Endothelial cell of umbilical vein (primary cell): ENCODE data around the gene COL18A1. TPM values are rescaled to one million over a fixed set of nuclear protein-coding genes. Genes with fewer than 3 reads are reported as not detected.

Source experiments
- BruUV-seq: library from RNA; stranded (reverse); fragments of 400-500 nt; replicated peaks from 2 replicates; lab custom pipeline; 2021; lab: Mats Ljungman, UMichigan
- CTCF ChIA-PET: fragments of 300-600, 350-600 bp; sonication (Branson Sonifier 250); formaldehyde crosslinking; loops from one replicate; lab custom pipeline; 2021; ENCODE audit warnings: antibody characterized with exemption, inconsistent platforms; lab: Charles Lee
- POLR2A ChIA-PET: fragments of 300-600, 350-600 bp; sonication (Branson Sonifier 250); formaldehyde crosslinking; loops from one replicate; lab custom pipeline; 2021; ENCODE audit warnings: antibody characterized with exemption, inconsistent platforms; lab: Charles Lee
- DNase-seq: peaks from one replicate; pipeline ENCODE4 v3.0.0-alpha.2; 2011; ENCODE audit warnings: low read depth, low spot score
- FAIRE-seq: peaks from 2 replicates; lab custom pipeline; 2011; peaks lifted over from hg19 to GRCh38; lab: Jason Lieb, UNC
- H2AFZ ChIP-seq: 2 replicates; pipeline ENCODE4 v1.6.0; 2012; ENCODE audit warnings: low read depth, low read length, control low read depth, inconsistent platforms
- H3K27ac ChIP-seq: 2 replicates; pipeline ENCODE4 v1.5.1; 2011; ENCODE audit warnings: low read depth, mild to moderate bottlenecking, control low read depth, low read length, moderate library complexity; ENCODE audit not compliant: insufficient read depth
- H3K27me3 ChIP-seq, 2 experiments: 2 replicates each; pipeline versions ENCODE4 v1.6.0 to v1.6.1; 2011; ENCODE audit warnings: low read length in 2 of 2, mixed read lengths in 1 of 2; ENCODE audit not compliant: control insufficient read depth in 2 of 2, insufficient read depth in 2 of 2
- H3K36me3 ChIP-seq, 2 experiments: 2 replicates in 1 of 2; 3 replicates in 1 of 2; pipeline ENCODE4 v1.5.1; 2011; ENCODE audit warnings: low read length in 2 of 2, mild to moderate bottlenecking in 1 of 2, moderate library complexity in 1 of 2; ENCODE audit not compliant: control insufficient read depth in 2 of 2, insufficient read depth in 2 of 2; ENCODE audit errors: extremely low read depth in 1 of 2
- H3K4me1 ChIP-seq: 3 replicates; pipeline ENCODE4 v1.5.1; 2011; ENCODE audit warnings: mild to moderate bottlenecking, low read length; ENCODE audit not compliant: control insufficient read depth, insufficient read depth; ENCODE audit errors: extremely low read depth
- H3K4me2 ChIP-seq: 2 replicates; pipeline ENCODE4 v1.6.1; 2011; ENCODE audit warnings: low read length, control low read depth, mixed read lengths; ENCODE audit not compliant: insufficient read depth
- H3K4me3 ChIP-seq, 3 experiments: fragments of 200-600 bp in 1 of 3; sonication (generic), shearing (Covaris generic) in 1 of 3; replicated peaks in 1 of 3; 2 replicates each; pipeline ENCODE4 v1.5.1; 2011 to 2016; ENCODE audit warnings: control low read depth in 3 of 3, low read length in 3 of 3, mild to moderate bottlenecking in 2 of 3, inconsistent platforms in 1 of 3, low read depth in 1 of 3, moderate library complexity in 1 of 3; ENCODE audit not compliant: insufficient read depth in 1 of 3
- H3K79me2 ChIP-seq: 2 replicates; pipeline ENCODE4 v1.6.0; 2012; ENCODE audit warnings: low read length, inconsistent platforms; ENCODE audit not compliant: control insufficient read depth, insufficient read depth
- H3K9ac ChIP-seq: replicated peaks from 2 replicates; pipeline ENCODE3; 2011; ENCODE audit warnings: low read length, control low read depth; ENCODE audit not compliant: insufficient read depth; ENCODE audit errors: extremely low read depth
- H3K9me1 ChIP-seq: replicated peaks from 3 replicates; pipeline ENCODE4 v1.6.0; 2011; ENCODE audit warnings: mild to moderate bottlenecking, low read length; ENCODE audit not compliant: control insufficient read depth, insufficient read depth; ENCODE audit errors: extremely low read depth
- H3K9me3 ChIP-seq: replicated peaks from 2 replicates; pipeline ENCODE4 v1.5.1; 2012; ENCODE audit warnings: low read length, inconsistent platforms; ENCODE audit not compliant: control insufficient read depth, insufficient read depth
- H4K20me1 ChIP-seq: replicated peaks from 2 replicates; pipeline ENCODE3; 2011; ENCODE audit warnings: mild to moderate bottlenecking, low read length; ENCODE audit not compliant: control insufficient read depth, insufficient read depth; ENCODE audit errors: extremely low read depth
- EZH2 ChIP-seq: IDR thresholded peaks from 2 replicates; pipeline ENCODE4 v1.6.1; 2012; ENCODE audit warnings: borderline replicate concordance, low read depth, mild to moderate bottlenecking, moderate library complexity, low read length, inconsistent platforms; ENCODE audit not compliant: severe bottlenecking
- FOS ChIP-seq: IDR thresholded peaks from 2 replicates; pipeline ENCODE4 v1.6.1; 2011; ENCODE audit warnings: mild to moderate bottlenecking, low read length, moderate library complexity, borderline replicate concordance; ENCODE audit not compliant: insufficient read depth
- GATA2 ChIP-seq: IDR thresholded peaks from 2 replicates; pipeline ENCODE4 v1.7.0; 2011; ENCODE audit warnings: low read depth, mild to moderate bottlenecking, moderate library complexity, mixed read lengths, low read length; ENCODE audit not compliant: insufficient read length, insufficient read depth
- JUN ChIP-seq: IDR thresholded peaks from 2 replicates; pipeline ENCODE4 v1.6.1; 2011; ENCODE audit warnings: borderline replicate concordance, low read depth; ENCODE audit not compliant: insufficient read length, insufficient read depth
- MAX ChIP-seq: IDR thresholded peaks from 2 replicates; pipeline ENCODE4 v1.6.1; 2011; ENCODE audit not compliant: insufficient read depth, insufficient read length
- MYC ChIP-seq: IDR thresholded peaks from one replicate; pipeline ENCODE4 v1.6.1; 2011; ENCODE audit warnings: mild to moderate bottlenecking, low read depth, low read length
- POLR2A ChIP-seq: IDR thresholded peaks from 2 replicates; pipeline ENCODE4 v1.6.1; 2012; ENCODE audit warnings: low read depth, mild to moderate bottlenecking, control low read depth, low read length
- POLR2AphosphoS5 ChIP-seq: IDR thresholded peaks from 2 replicates; pipeline ENCODE4 v1.6.1; 2012; ENCODE audit warnings: low read depth, mild to moderate bottlenecking, control low read depth, low read length, moderate library complexity; ENCODE audit not compliant: insufficient read depth
- dilution Hi-C: fragments of 300-500 bp; cut with MboI; formaldehyde crosslinking; loops from one replicate; pipeline ENCODE4 v1.15.0; 2019; ENCODE audit warnings: low sequenced_read_pairs; ENCODE audit not compliant: extremely low pct_ligation_motif_present
- intact Hi-C: fragments of 100-400 bp; cut with micrococcal nuclease; formaldehyde crosslinking; loops from one replicate; pipeline ENCODE4 v1.10.0; 2022
- polyA plus RNA-seq, 4 experiments: library from polyadenylated mRNA; depleted of rRNA in 3 of 4; stranded (reverse) in 3 of 4; unstranded in 1 of 4; fragments of >200 nt; gene quantifications; 2 replicates each; pipeline versions ENCODE4 v1.2.1 to v1.2.3, GENCODE V29; 2011 to 2012; ENCODE audit warnings: missing spikeins in 1 of 4
- total RNA-seq: library from RNA; stranded (reverse); gene quantifications from 2 replicates; pipeline ENCODE4 v1.2.3, GENCODE V29; 2021
- TF ChIP-seq, protein P1 (sequence below), 2 donors: IDR thresholded peaks; 1 replicate in 1 of 2; 2 replicates in 1 of 2; pipeline ENCODE4 v1.5.1; 2011; ENCODE audit warnings: low read length in 2 of 2, mild to moderate bottlenecking in 2 of 2, moderate library complexity in 2 of 2, control low read depth in 1 of 2, inconsistent platforms in 1 of 2, low read depth in 1 of 2; ENCODE audit not compliant: insufficient read depth in 1 of 2; ENCODE audit errors: extremely low read depth in 1 of 2

The COL18A1 gene
- total and polyA plus RNA-seq, 2 donors (not counting 3 experiments of a cell fraction or from before 2014, with no cell fraction given): 198 to 252 TPM

- peaks cover 16% of the 10 kb centered on the region for H3K79me2 ChIP-seq
- intact Hi-C loops (loop anchor here (10.0 kb wide), 1 partner anchor 58 kb away; no protein-coding TSS in a partner anchor), dilution Hi-C loops (no loop called here)
- H3K36me3 ChIP-seq: peaks cover 3 to 33% of the 10 kb centered on the region in 2 experiments
- BruUV-seq: no TSS peak
- no peaks in the 10 kb centered on the region for H3K9me3 ChIP-seq
- ChIA-PET CTCF (no interaction called here), POLR2A (no interaction called here)
- H3K4me3 ChIP-seq: no peak overlapping the region
- no peaks in the 10 kb centered on the region for H3K9me1 ChIP-seq
- FAIRE-seq: peak; percentile 12
- no peaks in the 10 kb centered on the region for H3K27me3 ChIP-seq
- DNase-seq: no peak
- H2AFZ ChIP-seq: no peak overlapping the region
- no peak overlapping the region for H3K9ac ChIP-seq
- TF ChIP-seq MAX (no peak), FOS (no peak), GATA2 (no peak), MYC (no peak), POLR2AphosphoS5 (no peak), EZH2 (no peak), JUN (no peak), POLR2A (no peak)
- TF ChIP-seq, protein P1, sequence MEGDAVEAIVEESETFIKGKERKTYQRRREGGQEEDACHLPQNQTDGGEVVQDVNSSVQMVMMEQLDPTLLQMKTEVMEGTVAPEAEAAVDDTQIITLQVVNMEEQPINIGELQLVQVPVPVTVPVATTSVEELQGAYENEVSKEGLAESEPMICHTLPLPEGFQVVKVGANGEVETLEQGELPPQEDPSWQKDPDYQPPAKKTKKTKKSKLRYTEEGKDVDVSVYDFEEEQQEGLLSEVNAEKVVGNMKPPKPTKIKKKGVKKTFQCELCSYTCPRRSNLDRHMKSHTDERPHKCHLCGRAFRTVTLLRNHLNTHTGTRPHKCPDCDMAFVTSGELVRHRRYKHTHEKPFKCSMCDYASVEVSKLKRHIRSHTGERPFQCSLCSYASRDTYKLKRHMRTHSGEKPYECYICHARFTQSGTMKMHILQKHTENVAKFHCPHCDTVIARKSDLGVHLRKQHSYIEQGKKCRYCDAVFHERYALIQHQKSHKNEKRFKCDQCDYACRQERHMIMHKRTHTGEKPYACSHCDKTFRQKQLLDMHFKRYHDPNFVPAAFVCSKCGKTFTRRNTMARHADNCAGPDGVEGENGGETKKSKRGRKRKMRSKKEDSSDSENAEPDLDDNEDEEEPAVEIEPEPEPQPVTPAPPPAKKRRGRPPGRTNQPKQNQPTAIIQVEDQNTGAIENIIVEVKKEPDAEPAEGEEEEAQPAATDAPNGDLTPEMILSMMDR (IDR thresholded peaks at IDR 0.05; ENCODE audit: extremely low read depth in 1 of 2, insufficient read depth in 1 of 2, low read depth in 1 of 2, low read length in 2 of 2): no peak
- no peaks in the 10 kb centered on the region for H4K20me1 ChIP-seq
- H3K4me1 ChIP-seq: peaks cover 10% of the 10 kb centered on the region
- H3K27ac ChIP-seq: no peak overlapping the region
- no peak overlapping the region for H3K4me2 ChIP-seq
Measured at GRCh38 chr21:45476582-45476981, 71.6 kb downstream of the COL18A1 start.
